CD14-positive monocyte (primary cell): ENCODE results near the gene RAB12. TPM values are rescaled to one million over a fixed set of nuclear protein-coding genes. Genes with fewer than 3 reads are reported as not detected.

Experiments used
- DNase-seq, 3 donors: peaks; one replicate each; pipeline ENCODE4 v3.0.0-alpha.2; 2011 to 2022
- H2AFZ ChIP-seq: 2 replicates; pipeline ENCODE4 v1.6.0; 2012; ENCODE audit warnings: mild to moderate bottlenecking, low read depth, low read length, inconsistent platforms; ENCODE audit not compliant: insufficient read depth, poor library complexity, severe bottlenecking
- H3K27ac ChIP-seq, 2 donors: 1 replicate in 1 of 2; 2 replicates in 1 of 2; pipeline ENCODE4 v1.5.1; 2012 to 2013; ENCODE audit warnings: low read length in 2 of 2, control low read depth in 1 of 2, inconsistent platforms in 1 of 2, low read depth in 1 of 2, mild to moderate bottlenecking in 1 of 2
- H3K27me3 ChIP-seq, 2 donors: one replicate each; pipeline versions ENCODE4 v1.6.0 to v1.6.1; 2011 to 2013; ENCODE audit warnings: low read length in 2 of 2; ENCODE audit not compliant: control insufficient read depth in 2 of 2, insufficient read depth in 2 of 2
- H3K36me3 ChIP-seq, 2 donors: replicated peaks in 1 of 2; 1 replicate in 1 of 2; 2 replicates in 1 of 2; pipeline versions ENCODE4 v1.5.1 to v1.6.1; 2012 to 2013; ENCODE audit warnings: low read length in 2 of 2, control low read depth in 1 of 2, inconsistent platforms in 1 of 2, mild to moderate bottlenecking in 1 of 2; ENCODE audit not compliant: insufficient read depth in 2 of 2, control insufficient read depth in 1 of 2
- H3K4me1 ChIP-seq, 2 donors: 1 replicate in 1 of 2; 2 replicates in 1 of 2; pipeline versions ENCODE4 v1.5.1 to v1.6.1; 2012 to 2013; ENCODE audit warnings: low read length in 2 of 2, control low read depth in 1 of 2, inconsistent platforms in 1 of 2, mild to moderate bottlenecking in 1 of 2, moderate library complexity in 1 of 2; ENCODE audit not compliant: insufficient read depth in 2 of 2, control insufficient read depth in 1 of 2
- H3K4me2 ChIP-seq: replicated peaks from 2 replicates; pipeline ENCODE3; 2012; ENCODE audit warnings: low read length, moderate library complexity, mild to moderate bottlenecking; ENCODE audit not compliant: poor library complexity, severe bottlenecking; ENCODE audit errors: extremely low read depth
- H3K4me3 ChIP-seq, 3 experiments: fragments of 200-600 bp in 1 of 3; sonication (generic) in 1 of 3; replicated peaks in 1 of 3; 1 replicate in 2 of 3; 2 replicates in 1 of 3; pipeline ENCODE4 v1.5.1; 2011 to 2013; ENCODE audit warnings: low read length in 3 of 3, mild to moderate bottlenecking in 3 of 3, control low read depth in 2 of 3, low read depth in 2 of 3, inconsistent platforms in 1 of 3, moderate library complexity in 1 of 3
- H3K79me2 ChIP-seq: 2 replicates; pipeline ENCODE4 v1.6.0; 2012; ENCODE audit warnings: mild to moderate bottlenecking, control low read depth, inconsistent platforms, low read length, moderate library complexity; ENCODE audit not compliant: insufficient read depth
- H3K9ac ChIP-seq: 2 replicates; pipeline ENCODE4 v1.6.0; 2017; ENCODE audit warnings: low read length, mild to moderate bottlenecking; ENCODE audit not compliant: insufficient read depth, poor library complexity, severe bottlenecking
- H3K9me3 ChIP-seq, 2 donors: replicated peaks in 1 of 2; 1 replicate in 1 of 2; 2 replicates in 1 of 2; pipeline versions ENCODE4 v1.5.1 to v1.6.1; 2012 to 2013; ENCODE audit warnings: low read length in 2 of 2, control low read depth in 1 of 2; ENCODE audit not compliant: control insufficient read depth in 1 of 2, insufficient read depth in 1 of 2
- H4K20me1 ChIP-seq: 2 replicates; pipeline ENCODE4 v1.6.0; 2012; ENCODE audit warnings: mild to moderate bottlenecking, low read length, control low read depth, moderate library complexity; ENCODE audit not compliant: insufficient read depth
- H3K27ac Mint-ChIP-seq, 7 donors: one replicate each; pipeline ENCODE4 v1.8.0; 2020; ENCODE audit warnings: mild to moderate bottlenecking in 7 of 7, mixed read lengths in 7 of 7, moderate library complexity in 6 of 7, inconsistent platforms in 2 of 7
- H3K27me3 Mint-ChIP-seq, 3 donors: one replicate each; pipeline ENCODE4 v1.8.0; 2021 to 2022; ENCODE audit warnings: low read depth in 3 of 3, mild to moderate bottlenecking in 3 of 3, mixed read lengths in 3 of 3, moderate library complexity in 3 of 3, inconsistent platforms in 1 of 3
- H3K36me3 Mint-ChIP-seq, 2 donors: one replicate each; pipeline ENCODE4 v1.8.0; 2020; ENCODE audit warnings: mixed read lengths in 2 of 2, inconsistent platforms in 1 of 2, mild to moderate bottlenecking in 1 of 2
- H3K4me1 Mint-ChIP-seq: one replicate; pipeline ENCODE4 v1.8.0; 2020; ENCODE audit warnings: mild to moderate bottlenecking, mixed read lengths
- H3K4me3 Mint-ChIP-seq, 2 donors: one replicate each; pipeline ENCODE4 v1.8.0; 2020; ENCODE audit warnings: mild to moderate bottlenecking in 2 of 2, mixed read lengths in 2 of 2, moderate library complexity in 1 of 2
- H3K9me3 Mint-ChIP-seq, 7 donors: one replicate each; pipeline ENCODE4 v1.8.0; 2020 to 2022; ENCODE audit warnings: mixed read lengths in 7 of 7, mild to moderate bottlenecking in 6 of 7, moderate library complexity in 6 of 7, inconsistent platforms in 2 of 7
- CTCF ChIP-seq: fragments of 200-600 bp; IDR thresholded peaks from one replicate; pipeline ENCODE4 v1.8.0; 2022; ENCODE audit warnings: antibody characterized with exemption, mild to moderate bottlenecking
- whole genome bisulfite sequencing: methylation state at CpG from one replicate; pipeline ENCODE4 v1.1.5; 2013; ENCODE audit warnings: missing lambda C conversion rate; ENCODE audit not compliant: insufficient coverage; 5-methylcytosine and 5-hydroxymethylcytosine counted together
- intact Hi-C, 2 donors: fragments of 100-400 bp; cut with micrococcal nuclease; formaldehyde crosslinking; loops; one replicate each; pipeline versions ENCODE4 v1.15.0 to v1.15.1; 2023
- polyA plus RNA-seq, 3 donors: library from polyadenylated mRNA; depleted of rRNA in 1 of 3; unstranded in 2 of 3; stranded (reverse) in 1 of 3; fragments of 300-500 nt in 2 of 3; fragments of >200 nt in 1 of 3; fragmentation: Illumina TruSeq in 2 of 3; gene quantifications; 1 replicate in 2 of 3; 2 replicates in 1 of 3; pipeline ENCODE4 v1.2.3, GENCODE V29; 2012 to 2021

RAB12 gene
- polyA plus RNA-seq, 3 donors = 0.15 to 22.1 (median 0.16) TPM

GRCh38 chr18:8688816-8689215, 79.6 kb downstream of the RAB12 start:
- H3K4me1 Mint-ChIP-seq = no peaks in the 10 kb centered on the region
- Histone ChIP-seq H3K27ac (no peak overlapping the region), H3K9me3 (no peaks in the 10 kb centered on the region), H3K36me3 (no peaks in the 10 kb centered on the region), H3K4me3 (no peak overlapping the region), H3K27me3 (no peaks in the 10 kb centered on the region), H2AFZ (no peak overlapping the region), H3K4me2 (no peak overlapping the region), H3K4me1 (no peaks in the 10 kb centered on the region), H3K79me2 (no peaks in the 10 kb centered on the region), H4K20me1 (no peaks in the 10 kb centered on the region), H3K9ac (no peak overlapping the region)
- TF ChIP-seq CTCF = no peak
- no peaks in the 10 kb centered on the region for H3K9me3 Mint-ChIP-seq
- intact Hi-C loops = no loop called here
- 95% methylated on average over 7 of the region's 8 CpGs for WGBS
- no peaks in the 10 kb centered on the region for H3K36me3 Mint-ChIP-seq
- H3K27me3 Mint-ChIP-seq = peaks cover 0 to 3% (median 0%) of the 10 kb centered on the region in 3 donors
- no peak overlapping the region for H3K27ac Mint-ChIP-seq
- no peak for DNase-seq
- H3K4me3 Mint-ChIP-seq = no peak overlapping the region

Other genes with a start within 250 kb of the RAB12 start
- not detected for gene MTCL1, start 96.1 kb downstream of the RAB12 start, polyA plus RNA-seq